HG03135 (cell line): ENCODE measurements around the gene DPF1.

Source experiments
- ATAC-seq: cut with Tn5 transposase; IDR thresholded peaks from one replicate; pipeline ENCODE4 v1.9.1; 2021; ENCODE audit warnings: mild to moderate bottlenecking, moderate library complexity; ENCODE audit not compliant: unreplicated experiment

The DPF1 gene

GRCh38 chr19:38202504-38202903, 21.5 kb downstream of the DPF1 start:
- no peak for ATAC-seq

DNA sequence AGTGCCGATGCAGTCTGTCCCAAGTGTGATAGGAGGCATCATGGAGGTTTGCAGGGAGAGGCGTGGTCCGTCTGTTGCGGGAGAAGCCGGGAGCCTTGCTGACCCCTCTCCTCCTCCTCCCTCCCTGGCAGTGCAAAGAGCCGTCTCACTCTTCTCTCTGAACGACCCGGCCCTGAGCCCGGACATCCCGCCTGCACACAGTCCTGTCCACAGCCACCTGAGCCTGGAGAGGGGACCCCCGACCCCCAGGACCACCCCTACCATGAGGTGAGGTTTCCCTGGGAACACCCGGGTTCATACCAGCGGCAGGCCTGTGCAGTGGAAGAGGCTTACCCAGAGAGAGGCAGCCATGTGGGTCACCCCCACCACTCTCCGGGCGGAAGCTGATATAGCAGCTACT, 22.3 kb downstream of the DPF1 start:
- ATAC-seq: no peak

- no peak for ATAC-seq
Measured at GRCh38 chr19:38199340-38199739, 24.7 kb downstream of the DPF1 start.

DNA sequence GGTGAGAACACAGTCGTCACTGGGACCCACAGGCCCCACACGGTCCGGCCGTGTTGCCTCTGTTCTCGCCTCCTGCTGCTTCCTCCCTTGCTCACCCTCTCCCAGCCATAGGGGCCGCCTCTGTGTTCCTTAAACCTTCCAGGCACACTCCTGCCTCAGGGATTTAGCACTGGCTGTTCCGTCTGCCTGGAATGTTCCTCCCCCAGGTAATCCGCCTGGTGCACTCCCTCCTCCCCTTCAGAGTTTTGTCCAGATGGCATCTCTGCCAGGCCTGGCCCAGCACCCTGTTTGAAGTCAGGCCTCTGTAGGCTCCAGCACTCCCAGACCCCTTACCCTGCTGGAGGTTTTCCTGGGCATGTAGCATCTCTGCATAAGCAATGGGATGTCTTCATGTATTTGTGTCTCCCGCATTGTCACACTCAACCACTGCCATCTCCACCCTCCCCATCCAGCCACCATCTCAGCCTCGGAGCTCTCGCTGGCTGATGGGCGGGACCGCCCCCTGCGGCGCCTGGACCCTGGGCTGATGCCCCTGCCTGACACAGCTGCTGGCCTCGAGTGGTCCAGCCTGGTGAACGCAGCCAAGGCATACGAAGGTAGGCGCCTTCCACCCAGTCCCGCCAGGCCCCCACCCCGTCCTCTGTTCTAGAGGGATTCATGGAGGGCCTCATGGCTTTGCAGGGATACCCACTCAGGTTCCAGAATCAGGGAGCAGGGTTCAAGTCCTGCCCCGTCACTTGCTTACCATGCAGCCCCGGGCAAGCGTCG, 25.9 kb downstream of the DPF1 start:
- no peak for ATAC-seq

GRCh38 chr19:38196948-38197656, 26.9 kb downstream of the DPF1 start:
- ATAC-seq: no peak

- no peak for ATAC-seq
Measured at GRCh38 chr19:38196245-38196837, 27.7 kb downstream of the DPF1 start.

- ATAC-seq: no peak
Measured at GRCh38 chr19:38195237-38195636, 28.8 kb downstream of the DPF1 start.

DNA sequence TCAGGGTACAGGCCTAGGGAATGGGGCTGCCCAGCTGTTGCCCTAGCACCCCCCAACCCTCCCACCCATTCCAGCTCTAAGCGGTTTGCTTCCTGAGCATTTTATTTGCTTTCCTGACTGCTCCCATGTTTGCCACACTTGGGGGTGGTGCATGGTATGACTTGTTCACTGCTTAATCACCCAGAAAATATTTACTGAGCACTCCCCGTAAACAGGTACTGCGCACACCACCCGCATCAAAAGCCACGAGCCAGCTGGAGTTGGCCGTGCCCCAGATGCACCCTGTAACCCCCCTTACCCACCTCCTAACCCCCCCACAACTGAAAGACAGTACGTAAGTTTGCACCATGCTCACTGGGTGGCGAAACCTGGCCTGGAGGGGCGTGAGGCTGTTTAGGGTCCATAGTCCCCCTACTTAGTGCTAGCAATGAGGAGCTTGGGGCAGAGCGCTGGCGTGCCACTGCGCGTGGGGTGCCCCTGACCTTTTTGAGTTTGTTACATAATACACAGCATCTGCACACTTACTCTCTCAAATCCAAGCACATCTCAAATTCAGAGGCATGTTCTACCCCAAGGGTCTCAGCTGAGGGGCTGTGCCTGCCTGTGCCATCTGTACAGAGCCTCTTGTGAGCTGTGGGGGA, 29.8 kb downstream of the DPF1 start:
- no peak for ATAC-seq

GRCh38 chr19:38193445-38193844, 30.6 kb downstream of the DPF1 start:
- ATAC-seq: no peak

DNA sequence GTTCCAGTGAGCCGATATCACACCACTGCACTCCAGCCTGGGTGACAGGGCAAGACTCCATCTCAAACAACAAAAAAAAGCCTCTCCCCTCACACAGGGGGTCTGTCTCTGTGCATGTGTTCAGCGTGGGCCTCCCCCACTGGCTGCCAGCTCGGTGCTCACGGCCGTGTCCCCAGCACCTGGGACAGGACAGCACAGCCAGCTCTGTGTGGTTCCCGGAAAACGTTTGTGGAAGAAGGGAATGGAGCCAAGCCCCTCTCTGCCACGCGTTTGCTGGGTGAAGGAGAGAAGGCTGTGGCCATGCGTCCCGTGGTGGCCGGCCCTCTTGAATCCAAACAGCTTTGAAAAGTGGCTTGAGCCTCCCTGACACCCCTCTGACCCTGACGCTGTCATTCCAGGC, 32.3 kb downstream of the DPF1 start:
- ATAC-seq: no peak

GRCh38 chr19:38190793-38191192, 33.2 kb downstream of the DPF1 start:
- ATAC-seq: no peak

GRCh38 chr19:38190061-38190460, 34.0 kb downstream of the DPF1 start:
- ATAC-seq: no peak

- no peak for ATAC-seq
Measured at GRCh38 chr19:38185562-38185961, 38.5 kb downstream of the DPF1 start.

DNA sequence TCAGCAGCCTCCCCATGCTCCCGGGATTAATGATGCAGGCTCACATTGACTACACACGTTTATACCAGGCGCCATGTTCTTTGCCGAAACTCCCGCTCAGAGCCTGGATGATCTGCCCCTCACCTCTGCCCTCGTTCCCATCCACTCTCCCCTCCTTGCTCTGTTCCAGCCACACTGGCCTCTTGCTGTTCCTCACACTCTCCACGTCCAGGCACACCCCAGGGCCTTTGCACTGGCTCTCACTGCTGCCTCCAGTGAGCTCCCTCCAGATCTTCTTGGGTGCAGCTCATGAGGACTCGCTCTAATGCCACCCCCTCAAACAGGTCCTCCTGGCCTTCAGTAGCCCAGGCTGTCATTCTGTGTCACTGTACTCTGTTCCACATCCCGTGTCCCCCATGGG, 39.2 kb downstream of the DPF1 start:
- no peak for ATAC-seq

DNA sequence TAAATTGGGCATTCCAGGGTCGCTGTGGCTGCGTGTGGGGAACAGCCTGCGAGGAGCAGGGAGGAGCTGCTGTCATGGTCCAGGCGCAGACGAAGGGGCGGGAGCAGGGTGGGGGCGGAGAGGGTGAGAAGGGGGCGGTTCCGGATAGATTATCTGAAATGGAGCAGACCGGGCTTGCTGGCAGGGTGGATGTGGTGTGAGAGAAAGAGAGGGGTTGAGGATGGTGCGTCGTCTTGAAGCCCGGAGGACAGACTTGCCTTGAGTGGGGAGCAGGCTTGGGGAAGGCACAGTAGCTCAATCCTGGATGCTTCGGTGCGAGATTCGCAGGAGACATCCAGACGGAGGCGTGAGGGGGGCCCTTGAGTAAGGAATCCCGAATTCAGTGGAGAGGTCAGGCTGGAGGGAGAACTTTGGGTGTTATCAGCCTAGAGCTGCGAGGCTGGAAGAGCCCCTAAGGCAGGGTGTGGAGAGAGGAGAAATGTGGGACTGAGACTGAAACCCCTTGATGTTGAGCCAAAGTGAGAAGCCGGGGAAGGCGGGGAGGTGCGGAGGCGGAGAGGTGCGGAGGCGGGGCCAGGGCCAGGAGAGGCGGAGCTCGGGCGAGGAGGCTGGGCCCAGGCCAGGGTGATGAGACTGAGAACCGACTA, 40.6 kb downstream of the DPF1 start:
- ATAC-seq: no peak

GRCh38 chr19:38182536-38183210, 41.3 kb downstream of the DPF1 start:
- ATAC-seq: no peak

- no peak for ATAC-seq
Measured at GRCh38 chr19:38180071-38180470, 44.0 kb downstream of the DPF1 start.

- no peak for ATAC-seq
Measured at GRCh38 chr19:38175422-38175821, 48.6 kb downstream of the DPF1 start.

DNA sequence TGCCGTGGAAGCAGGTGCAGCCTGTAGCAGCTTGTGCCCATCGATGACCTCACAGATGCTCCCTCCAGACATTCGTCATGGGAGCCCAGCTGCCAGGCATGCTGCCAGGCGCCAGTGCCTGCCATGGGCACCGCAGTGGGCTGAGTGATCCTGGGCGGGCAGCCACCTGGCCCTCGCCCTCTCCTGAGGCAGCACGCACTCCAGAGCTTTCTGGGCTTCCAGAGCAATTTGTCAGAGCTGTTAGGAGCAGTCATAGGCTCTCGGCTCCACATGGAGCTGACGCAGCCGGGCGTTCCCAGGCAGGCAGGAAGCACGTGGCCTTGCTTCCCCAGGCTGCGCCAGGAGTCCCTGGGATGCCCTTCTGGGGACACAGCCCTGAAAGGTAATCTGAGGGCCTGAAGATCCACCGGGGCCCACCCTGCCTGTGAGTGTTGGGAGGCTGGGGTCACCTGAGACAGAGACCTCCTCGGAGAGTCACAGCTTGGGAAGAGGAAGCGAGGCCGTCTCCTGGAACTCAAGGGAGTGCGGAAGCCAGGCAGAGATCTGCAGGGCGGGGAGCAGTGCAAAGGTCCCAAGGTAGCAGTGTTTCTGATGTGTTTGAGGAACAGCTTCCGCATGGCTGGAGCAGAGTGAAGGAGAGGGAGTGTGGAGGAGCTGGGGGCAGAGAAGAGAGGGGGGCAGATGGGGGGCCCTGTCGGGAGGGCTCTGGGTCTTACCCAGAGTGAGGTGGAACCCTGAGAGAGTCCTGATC, 50.6 kb downstream of the DPF1 start:
- ATAC-seq: no peak

- no peak for ATAC-seq
Measured at GRCh38 chr19:38172001-38172400, 52.0 kb downstream of the DPF1 start.
